VCaP (cell line): Measurements from ENCODE around the gene KDM7A.

Experiments used
- H3K27ac ChIP-seq: fragments of 450-650 bp; 2 replicates; pipeline ENCODE4 v1.5.1; 2017
- TF ChIP-seq, protein P1 (sequence below): fragments of 450-650 bp; conservative IDR thresholded peaks from 2 replicates; pipeline ENCODE4 v1.5.1; 2017; ENCODE audit warnings: mild to moderate bottlenecking, moderate library complexity

The KDM7A gene

DNA sequence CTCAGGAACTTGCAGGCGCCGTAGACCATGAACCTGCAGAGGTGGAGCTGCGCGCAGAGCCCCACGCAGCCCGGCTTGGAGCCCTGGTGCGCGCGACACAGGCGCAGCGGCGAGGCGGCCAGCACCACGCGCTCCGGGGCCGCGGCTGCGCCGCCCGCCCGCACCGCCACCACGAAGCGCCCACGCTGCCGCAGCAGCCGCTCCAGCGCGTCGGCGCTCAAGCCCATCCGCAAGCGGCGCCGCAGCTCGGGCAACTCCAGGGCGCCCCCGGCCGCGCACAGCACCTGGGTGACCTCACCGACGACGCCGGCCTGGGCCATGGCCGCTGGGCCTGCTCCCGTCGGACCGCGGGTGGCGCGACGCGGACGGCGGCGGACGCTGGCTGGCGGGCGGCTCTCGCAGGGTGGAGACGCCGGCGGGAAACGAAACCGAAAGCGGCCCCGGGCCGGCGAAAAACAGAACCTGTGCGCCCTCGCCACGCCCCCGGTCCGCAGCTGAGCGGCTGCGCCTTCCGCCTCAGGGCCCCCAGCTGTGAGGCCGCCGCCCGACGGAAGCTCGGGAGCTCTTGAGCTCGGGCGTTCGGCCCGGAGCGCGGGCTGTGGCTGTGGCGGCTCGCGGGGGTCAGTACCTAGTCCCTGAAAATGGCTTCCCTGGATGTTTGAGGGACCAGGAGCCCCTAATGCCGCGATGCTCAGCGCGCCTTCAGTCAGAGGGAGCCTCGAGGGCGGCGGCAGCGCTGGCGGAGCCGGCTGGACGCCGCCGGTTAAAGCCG, 114.1 kb downstream of the KDM7A start, which contains the start of gene PARP12:
PARP12 (minus strand) TSS at position 424 of the 772 bp plus-strand sequence; CDS start at position 320, 104 bp downstream.
- TF ChIP-seq, protein P1, sequence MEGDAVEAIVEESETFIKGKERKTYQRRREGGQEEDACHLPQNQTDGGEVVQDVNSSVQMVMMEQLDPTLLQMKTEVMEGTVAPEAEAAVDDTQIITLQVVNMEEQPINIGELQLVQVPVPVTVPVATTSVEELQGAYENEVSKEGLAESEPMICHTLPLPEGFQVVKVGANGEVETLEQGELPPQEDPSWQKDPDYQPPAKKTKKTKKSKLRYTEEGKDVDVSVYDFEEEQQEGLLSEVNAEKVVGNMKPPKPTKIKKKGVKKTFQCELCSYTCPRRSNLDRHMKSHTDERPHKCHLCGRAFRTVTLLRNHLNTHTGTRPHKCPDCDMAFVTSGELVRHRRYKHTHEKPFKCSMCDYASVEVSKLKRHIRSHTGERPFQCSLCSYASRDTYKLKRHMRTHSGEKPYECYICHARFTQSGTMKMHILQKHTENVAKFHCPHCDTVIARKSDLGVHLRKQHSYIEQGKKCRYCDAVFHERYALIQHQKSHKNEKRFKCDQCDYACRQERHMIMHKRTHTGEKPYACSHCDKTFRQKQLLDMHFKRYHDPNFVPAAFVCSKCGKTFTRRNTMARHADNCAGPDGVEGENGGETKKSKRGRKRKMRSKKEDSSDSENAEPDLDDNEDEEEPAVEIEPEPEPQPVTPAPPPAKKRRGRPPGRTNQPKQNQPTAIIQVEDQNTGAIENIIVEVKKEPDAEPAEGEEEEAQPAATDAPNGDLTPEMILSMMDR, result no peak; the same call in 1 of the 2 replicates
- H3K27ac ChIP-seq, result peak within 1 kb of the TSS; percentile 90

DNA sequence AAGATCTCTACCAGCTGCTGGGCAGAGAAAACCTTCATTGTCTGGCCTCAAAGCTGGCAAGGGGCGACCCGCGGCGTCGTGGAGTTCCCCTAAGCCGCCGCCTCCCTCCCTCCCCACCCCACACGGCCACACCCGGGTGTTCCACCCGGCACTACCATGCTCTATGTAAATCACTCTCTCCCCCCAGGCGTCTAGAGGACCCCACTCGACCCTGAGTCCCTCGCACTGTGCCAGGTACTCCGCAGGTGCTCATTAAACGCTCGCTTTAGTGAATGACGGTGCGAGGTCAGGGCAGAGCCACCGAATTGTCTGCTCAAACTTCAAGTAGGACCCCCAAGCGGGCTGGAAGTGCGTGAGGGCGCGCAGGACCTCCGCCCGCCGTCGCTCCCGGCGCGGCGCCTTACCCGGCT, 114.7 kb downstream of the KDM7A start:
- TF ChIP-seq, protein P1, result no peak
- H3K27ac ChIP-seq, result peak overlapping the region; percentile 90

DNA sequence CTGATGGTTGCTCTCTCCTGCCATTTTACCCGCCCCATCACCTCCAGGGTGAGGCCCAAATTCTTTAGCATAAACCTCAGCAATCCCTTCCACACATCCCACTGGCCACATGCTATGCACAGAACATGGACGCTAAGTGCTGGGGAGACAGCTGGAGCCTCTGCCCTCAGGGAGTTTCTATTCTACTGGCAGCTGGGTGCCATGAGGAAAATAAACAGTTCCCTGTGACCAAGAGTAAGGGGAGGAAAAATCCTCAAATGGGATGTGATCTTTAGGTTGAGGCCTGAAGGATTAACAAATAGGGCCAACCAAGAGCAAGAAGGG, 115.2 kb downstream of the KDM7A start:
- peak overlapping the region; percentile 90 for H3K27ac ChIP-seq
- TF ChIP-seq, protein P1, result no peak

DNA sequence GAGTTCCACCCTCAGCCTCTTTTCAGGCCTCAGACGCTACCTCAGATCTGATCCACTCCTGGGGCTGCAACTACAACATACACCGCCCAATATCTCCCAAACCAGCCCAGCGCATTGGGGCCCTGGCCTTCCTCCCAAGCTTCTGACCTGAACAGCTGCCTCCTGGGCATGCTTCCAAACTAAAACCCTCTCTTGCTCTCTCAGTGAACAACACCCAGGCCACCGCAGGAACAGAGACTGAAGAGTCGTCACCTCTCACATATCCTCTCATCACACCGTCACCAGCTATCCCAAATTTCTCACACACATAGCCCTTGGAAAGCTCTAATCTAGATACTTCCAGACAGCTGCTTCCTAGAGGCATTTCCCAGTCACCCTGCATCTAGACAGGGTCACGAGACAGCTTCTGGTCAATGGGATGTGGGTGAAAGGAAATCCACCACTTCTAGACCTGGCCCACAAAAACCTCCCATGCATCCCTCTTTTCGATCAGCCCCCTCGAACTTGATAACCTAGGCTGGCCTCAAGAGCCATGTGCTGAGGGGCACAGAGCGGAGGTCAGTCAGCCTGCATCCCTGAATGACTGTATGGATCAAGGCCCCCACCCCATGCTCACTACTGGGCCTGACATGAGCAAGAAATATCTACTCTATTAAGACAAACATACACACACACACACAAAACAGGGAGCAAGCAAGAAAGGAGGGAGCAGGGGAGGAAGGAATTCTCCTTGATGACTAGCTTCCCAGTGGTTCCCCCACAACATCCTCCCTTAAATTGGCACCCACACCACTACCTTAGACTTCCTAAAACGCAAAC, 115.8 kb downstream of the KDM7A start:
- peak overlapping the region; percentile 90 for H3K27ac ChIP-seq
- TF ChIP-seq, protein P1, result no peak

DNA sequence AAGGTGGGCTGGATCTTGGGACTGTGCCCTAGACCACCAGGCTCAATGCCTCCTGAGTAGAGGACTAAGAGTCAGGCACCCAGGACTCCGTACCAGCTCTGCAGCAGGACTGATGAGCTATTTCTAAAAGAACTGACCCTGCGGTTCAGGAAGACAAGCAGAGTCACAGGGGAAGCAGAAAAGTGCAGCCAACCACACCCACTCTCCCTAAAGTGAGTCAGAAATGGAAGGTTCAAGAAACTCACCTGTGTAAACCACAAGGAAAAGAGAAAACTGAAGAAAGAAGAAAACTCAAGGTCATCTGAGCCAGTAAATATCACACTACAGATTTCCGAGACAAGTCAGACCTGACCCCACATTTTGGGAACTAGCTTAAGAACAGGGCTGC, 116.5 kb downstream of the KDM7A start:
- TF ChIP-seq, protein P1, result no peak
- H3K27ac ChIP-seq, result peak overlapping the region; percentile 90

DNA sequence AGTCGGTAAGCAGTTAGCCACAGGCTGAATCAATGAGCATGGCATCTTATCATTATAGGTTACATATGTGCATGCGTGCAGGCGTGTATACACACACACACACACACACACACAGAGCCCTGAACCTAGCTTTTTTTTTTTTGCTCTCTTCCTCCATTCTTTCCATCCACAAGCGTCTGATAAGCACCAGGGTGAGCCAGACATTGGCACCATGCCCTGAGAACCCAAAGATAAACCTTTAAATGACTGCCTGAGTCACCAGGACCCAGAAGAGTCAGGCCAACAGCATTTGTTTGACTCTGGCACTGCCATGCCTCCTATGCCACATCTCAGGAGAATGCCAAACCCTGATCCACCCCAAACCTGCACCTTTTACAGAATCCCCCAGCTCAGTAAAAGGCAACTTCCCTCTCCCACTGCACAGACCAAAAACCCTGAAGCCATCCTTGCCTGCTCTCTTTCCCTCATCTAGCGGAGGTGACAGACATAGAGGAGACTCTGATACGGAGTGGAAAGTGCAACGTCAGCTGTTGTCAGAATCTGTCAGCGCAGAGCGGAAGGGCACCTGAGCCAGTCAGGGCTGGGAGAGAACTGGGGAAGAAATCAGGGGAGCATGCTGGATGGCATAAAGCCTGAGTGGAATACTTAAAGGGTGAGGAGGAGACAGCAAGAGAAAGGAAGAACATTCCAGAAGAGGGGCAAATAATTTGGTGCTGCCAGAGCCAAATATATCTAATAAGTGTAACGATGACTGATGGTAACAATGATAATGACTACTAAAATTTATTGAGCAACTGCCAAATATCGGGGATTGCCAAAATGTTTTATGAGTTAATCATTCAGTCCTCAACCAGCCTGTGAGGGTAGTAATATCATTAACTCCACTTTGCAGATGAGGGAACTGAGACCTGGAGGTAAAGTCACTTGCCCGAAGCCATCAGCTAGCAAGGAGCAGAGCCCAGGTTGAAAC, 117.2 kb downstream of the KDM7A start:
- TF ChIP-seq, protein P1, result no peak
- H3K27ac ChIP-seq, result peak overlapping the region; percentile 90
